Immature natural killer cell (primary cell): ENCODE data around the gene MRPS31. TPM values are rescaled to one million over a fixed set of nuclear protein-coding genes. Genes with fewer than 3 reads are reported as not detected.

Source experiments
- DNase-seq, 3 donors: peaks; one replicate each; pipeline ENCODE4 v3.0.0; 2022; ENCODE audit warnings: mixed read lengths in 1 of 3
- H3K27ac Mint-ChIP-seq, 6 donors: one replicate each; pipeline ENCODE4 v1.8.0; 2020; ENCODE audit warnings: mixed read lengths in 6 of 6, mild to moderate bottlenecking in 5 of 6, inconsistent platforms in 4 of 6, moderate library complexity in 3 of 6
- H3K27me3 Mint-ChIP-seq, 3 donors: one replicate each; pipeline ENCODE4 v1.8.0; 2020 to 2021; ENCODE audit warnings: low read depth in 3 of 3, mild to moderate bottlenecking in 3 of 3, mixed read lengths in 3 of 3, moderate library complexity in 3 of 3, inconsistent platforms in 1 of 3
- H3K36me3 Mint-ChIP-seq, 3 donors: one replicate each; pipeline ENCODE4 v1.8.0; 2020; ENCODE audit warnings: mixed read lengths in 3 of 3, inconsistent platforms in 2 of 3, mild to moderate bottlenecking in 2 of 3
- H3K4me1 Mint-ChIP-seq, 2 donors: one replicate each; pipeline ENCODE4 v1.8.0; 2020; ENCODE audit warnings: inconsistent platforms in 2 of 2, mild to moderate bottlenecking in 2 of 2, mixed read lengths in 2 of 2, moderate library complexity in 1 of 2
- H3K4me3 Mint-ChIP-seq, 5 donors: one replicate each; pipeline ENCODE4 v1.8.0; 2020; ENCODE audit warnings: mild to moderate bottlenecking in 5 of 5, mixed read lengths in 5 of 5, inconsistent platforms in 3 of 5, moderate library complexity in 3 of 5
- H3K9me3 Mint-ChIP-seq, 6 donors: one replicate each; pipeline ENCODE4 v1.8.0; 2020; ENCODE audit warnings: mild to moderate bottlenecking in 6 of 6, mixed read lengths in 6 of 6, inconsistent platforms in 4 of 6, moderate library complexity in 3 of 6
- polyA plus RNA-seq, 3 donors: library from polyadenylated mRNA; unstranded; fragments of 300-500 nt; fragmentation: Illumina TruSeq; gene quantifications; one replicate each; pipeline ENCODE4 v1.2.3, GENCODE V29; 2021

The MRPS31 gene
- polyA plus RNA-seq, 3 donors from 2014 or later: 30.9 to 38.0 (median 33.4) TPM

- DNase-seq: no peak
- no peaks in the 10 kb centered on the region for H3K9me3 Mint-ChIP-seq
- H3K27ac Mint-ChIP-seq: no peak overlapping the region
- H3K4me3 Mint-ChIP-seq: no peak overlapping the region
- H3K27me3 Mint-ChIP-seq: no peaks in the 10 kb centered on the region
- no peaks in the 10 kb centered on the region for H3K4me1 Mint-ChIP-seq
- H3K36me3 Mint-ChIP-seq: peaks cover 0 to 4% (median 0%) of the 10 kb centered on the region in 3 donors
Measured at GRCh38 chr13:40694426-40694825, 76.6 kb downstream of the MRPS31 start.

- no peak overlapping the region for H3K27ac Mint-ChIP-seq
- H3K27me3 Mint-ChIP-seq: no peaks in the 10 kb centered on the region
- H3K4me1 Mint-ChIP-seq: no peaks in the 10 kb centered on the region
- H3K9me3 Mint-ChIP-seq: no peaks in the 10 kb centered on the region
- H3K36me3 Mint-ChIP-seq: no peaks in the 10 kb centered on the region
- no peak overlapping the region for H3K4me3 Mint-ChIP-seq
- DNase-seq: no peak
Measured at GRCh38 chr13:40692946-40693345, 78.0 kb downstream of the MRPS31 start.

GRCh38 chr13:40688781-40689180 lies 82.2 kb downstream of the MRPS31 start:
- Mint-ChIP-seq H3K4me3 (no peak overlapping the region), H3K9me3 (no peaks in the 10 kb centered on the region), H3K4me1 (no peaks in the 10 kb centered on the region), H3K27ac (no peak overlapping the region), H3K36me3 (no peaks in the 10 kb centered on the region), H3K27me3 (no peaks in the 10 kb centered on the region)
- no peak for DNase-seq

- peak; percentile 36 to 50 (median 40) for DNase-seq
- H3K27ac Mint-ChIP-seq: no peak overlapping the region
- no peaks in the 10 kb centered on the region for H3K4me1 Mint-ChIP-seq
- no peak overlapping the region for H3K4me3 Mint-ChIP-seq
- no peaks in the 10 kb centered on the region for H3K36me3 Mint-ChIP-seq
- no peaks in the 10 kb centered on the region for H3K9me3 Mint-ChIP-seq
- H3K27me3 Mint-ChIP-seq: peaks cover 0 to 5% (median 0%) of the 10 kb centered on the region in 3 donors
Measured at GRCh38 chr13:40682449-40683240, 88.3 kb downstream of the MRPS31 start.

- no peaks in the 10 kb centered on the region for H3K4me1 Mint-ChIP-seq
- no peak overlapping the region for H3K4me3 Mint-ChIP-seq
- H3K27ac Mint-ChIP-seq: no peak overlapping the region
- H3K9me3 Mint-ChIP-seq: no peaks in the 10 kb centered on the region
- H3K36me3 Mint-ChIP-seq: no peaks in the 10 kb centered on the region
- DNase-seq: no peak
- H3K27me3 Mint-ChIP-seq: peaks cover 0 to 5% (median 0%) of the 10 kb centered on the region in 3 donors
Measured at GRCh38 chr13:40681341-40682146, 89.4 kb downstream of the MRPS31 start.

- H3K27me3 Mint-ChIP-seq: peaks cover 0 to 5% (median 0%) of the 10 kb centered on the region in 3 donors
- H3K36me3 Mint-ChIP-seq: no peaks in the 10 kb centered on the region
- H3K9me3 Mint-ChIP-seq: no peaks in the 10 kb centered on the region
- DNase-seq: no peak
- H3K27ac Mint-ChIP-seq: no peak overlapping the region
- no peak overlapping the region for H3K4me3 Mint-ChIP-seq
- no peaks in the 10 kb centered on the region for H3K4me1 Mint-ChIP-seq
Measured at GRCh38 chr13:40680659-40681323, 90.2 kb downstream of the MRPS31 start.

GRCh38 chr13:40679480-40679985 lies 91.5 kb downstream of the MRPS31 start:
- DNase-seq: no peak
- Mint-ChIP-seq H3K27ac (no peak overlapping the region), H3K9me3 (no peaks in the 10 kb centered on the region), H3K4me1 (no peaks in the 10 kb centered on the region), H3K27me3 (peaks cover 0 to 5% (median 2%) of the 10 kb centered on the region in 3 donors), H3K4me3 (no peak overlapping the region), H3K36me3 (no peaks in the 10 kb centered on the region)

Other genes with a start within 250 kb of the MRPS31 start
- 10 to 100 TPM in 2 of 3 donors, 1 to 10 TPM in 1; 4.5 to 15.6 (median 12.5) TPM for gene FOXO1, start 104.5 kb downstream of the MRPS31 start, polyA plus RNA-seq
- 1 to 10 TPM; 2.1 to 8.3 (median 5.3) TPM for gene SLC25A15, start 18.4 kb upstream of the MRPS31 start, polyA plus RNA-seq
- 100 to 1,000 TPM in 1 of 3 donors, 10 to 100 TPM in 2; 76.8 to 128 (median 92.9) TPM for gene ELF1, start 248.1 kb upstream of the MRPS31 start, polyA plus RNA-seq